Naive B cell (primary cell): Measurements from ENCODE around the gene HHATL. TPM values are rescaled to one million over a fixed set of nuclear protein-coding genes. Genes with fewer than 3 reads are reported as not detected.

Experiments used
- ATAC-seq, 2 donors: fragments of 150-1000 bp; cut with Tn5 transposase; 2 replicates each; pipeline ENCODE4 v1.10.0; 2021; ENCODE audit warnings: low read depth in 2 of 2, mild to moderate bottlenecking in 2 of 2, moderate library complexity in 2 of 2
- DNase-seq: peaks from one replicate; pipeline ENCODE4 v3.0.0; 2022
- H3K27ac Mint-ChIP-seq, 6 donors: one replicate each; pipeline ENCODE4 v1.8.0; 2020 to 2022; ENCODE audit warnings: mild to moderate bottlenecking in 6 of 6, mixed read lengths in 6 of 6, moderate library complexity in 5 of 6, inconsistent platforms in 2 of 6
- H3K27me3 Mint-ChIP-seq, 3 donors: one replicate each; pipeline ENCODE4 v1.8.0; 2021 to 2022; ENCODE audit warnings: mixed read lengths in 3 of 3, mild to moderate bottlenecking in 1 of 3
- H3K36me3 Mint-ChIP-seq, 2 donors: one replicate each; pipeline ENCODE4 v1.8.0; 2020 to 2022; ENCODE audit warnings: mixed read lengths in 2 of 2, inconsistent platforms in 1 of 2, mild to moderate bottlenecking in 1 of 2
- H3K4me1 Mint-ChIP-seq, 3 donors: one replicate each; pipeline ENCODE4 v1.8.0; 2020 to 2022; ENCODE audit warnings: mixed read lengths in 3 of 3, inconsistent platforms in 1 of 3, mild to moderate bottlenecking in 1 of 3, moderate library complexity in 1 of 3
- H3K4me3 Mint-ChIP-seq, 8 donors: one replicate each; pipeline ENCODE4 v1.8.0; 2020 to 2022; ENCODE audit warnings: mild to moderate bottlenecking in 8 of 8, mixed read lengths in 8 of 8, moderate library complexity in 8 of 8, inconsistent platforms in 2 of 8
- H3K9me3 Mint-ChIP-seq, 7 donors: one replicate each; pipeline ENCODE4 v1.8.0; 2020 to 2022; ENCODE audit warnings: mixed read lengths in 7 of 7, mild to moderate bottlenecking in 5 of 7, inconsistent platforms in 2 of 7, moderate library complexity in 1 of 7
- polyA plus RNA-seq, 6 donors: library from polyadenylated mRNA; unstranded; fragments of 300-500 nt; fragmentation: Illumina TruSeq; gene quantifications; one replicate each; pipeline ENCODE4 v1.2.3, GENCODE V29; 2021; ENCODE audit warnings: low read depth in 6 of 6

Gene HHATL
- polyA plus RNA-seq, 6 donors from 2014 or later, result not detected

- Mint-ChIP-seq H3K4me1 (peaks cover 10 to 25% (median 13%) of the 10 kb centered on the region in 3 donors), H3K27me3 (peaks cover 0 to 7% (median 0%) of the 10 kb centered on the region in 3 donors), H3K36me3 (no peaks in the 10 kb centered on the region), H3K9me3 (no peaks in the 10 kb centered on the region), H3K27ac (peak overlapping the region; percentile 71 to 92 (median 84)), H3K4me3 (peak overlapping the region; percentile 46 to 83 (median 76))
- peak; percentile 88 for ATAC-seq
- peak; percentile 59 for DNase-seq
These were observed 38.8 kb downstream of the HHATL start for GRCh38 chr3:42663581-42664437.

GRCh38 chr3:42662813-42663535, 39.6 kb downstream of the HHATL start:
- H3K27ac Mint-ChIP-seq, result peak overlapping the region in 2 of 6 donors; percentile 71 to 82
- H3K27me3 Mint-ChIP-seq, result peaks cover 0 to 7% (median 0%) of the 10 kb centered on the region in 3 donors
- no peaks in the 10 kb centered on the region for H3K9me3 Mint-ChIP-seq
- peaks cover 10 to 31% (median 13%) of the 10 kb centered on the region in 3 donors for H3K4me1 Mint-ChIP-seq
- ATAC-seq, result no peak
- no peak for DNase-seq
- peak overlapping the region in 2 of 8 donors; percentile 73 to 78 for H3K4me3 Mint-ChIP-seq
- no peaks in the 10 kb centered on the region for H3K36me3 Mint-ChIP-seq

GRCh38 chr3:42662037-42662812, 40.4 kb downstream of the HHATL start:
- H3K36me3 Mint-ChIP-seq, result no peaks in the 10 kb centered on the region
- ATAC-seq (no peak), DNase-seq (no peak)
- H3K4me1 Mint-ChIP-seq, result peaks cover 10 to 31% (median 13%) of the 10 kb centered on the region in 3 donors
- H3K27ac Mint-ChIP-seq, result no peak overlapping the region
- no peaks in the 10 kb centered on the region for H3K9me3 Mint-ChIP-seq
- H3K4me3 Mint-ChIP-seq, result peak overlapping the region in 1 of 8 donors; percentile 25
- peaks cover 0 to under 1% (median 0%) of the 10 kb centered on the region in 3 donors for H3K27me3 Mint-ChIP-seq

- Mint-ChIP-seq H3K27ac (no peak overlapping the region), H3K4me3 (peak overlapping the region in 2 of 8 donors; percentile 36 to 59), H3K4me1 (peaks cover 10 to 31% (median 13%) of the 10 kb centered on the region in 3 donors), H3K9me3 (no peaks in the 10 kb centered on the region), H3K27me3 (no peaks in the 10 kb centered on the region), H3K36me3 (no peaks in the 10 kb centered on the region)
- DNase-seq (no peak), ATAC-seq (no peak)
These were observed 41.0 kb downstream of the HHATL start for GRCh38 chr3:42661593-42662022.

- Mint-ChIP-seq H3K4me3 (peak overlapping the region in 1 of 8 donors; percentile 12), H3K27ac (peak overlapping the region in 1 of 6 donors; percentile 30), H3K36me3 (no peaks in the 10 kb centered on the region), H3K4me1 (peaks cover 10 to 31% (median 13%) of the 10 kb centered on the region in 3 donors), H3K9me3 (no peaks in the 10 kb centered on the region), H3K27me3 (no peaks in the 10 kb centered on the region)
- no peak for ATAC-seq
- DNase-seq, result no peak
These were observed 41.7 kb downstream of the HHATL start for GRCh38 chr3:42660898-42661297.

- H3K27ac Mint-ChIP-seq, result peak overlapping the region in 3 of 6 donors; percentile 46 to 82 (median 54)
- H3K27me3 Mint-ChIP-seq, result no peaks in the 10 kb centered on the region
- H3K36me3 Mint-ChIP-seq, result no peaks in the 10 kb centered on the region
- no peaks in the 10 kb centered on the region for H3K9me3 Mint-ChIP-seq
- H3K4me3 Mint-ChIP-seq, result no peak overlapping the region
- DNase-seq (no peak), ATAC-seq (no peak)
- peaks cover 10 to 31% (median 13%) of the 10 kb centered on the region in 3 donors for H3K4me1 Mint-ChIP-seq
These were observed 42.4 kb downstream of the HHATL start for GRCh38 chr3:42660131-42660715.

GRCh38 chr3:42659451-42660130, 43.0 kb downstream of the HHATL start:
- H3K4me3 Mint-ChIP-seq, result no peak overlapping the region
- H3K27me3 Mint-ChIP-seq, result no peaks in the 10 kb centered on the region
- peak overlapping the region in 2 of 6 donors; percentile 46 to 82 for H3K27ac Mint-ChIP-seq
- H3K9me3 Mint-ChIP-seq, result no peaks in the 10 kb centered on the region
- no peaks in the 10 kb centered on the region for H3K36me3 Mint-ChIP-seq
- DNase-seq (no peak), ATAC-seq (no peak)
- H3K4me1 Mint-ChIP-seq, result peaks cover 10 to 31% (median 14%) of the 10 kb centered on the region in 3 donors

- H3K9me3 Mint-ChIP-seq, result no peaks in the 10 kb centered on the region
- no peak overlapping the region for H3K4me3 Mint-ChIP-seq
- H3K27me3 Mint-ChIP-seq, result peaks cover 0 to 1% (median 0%) of the 10 kb centered on the region in 3 donors
- H3K36me3 Mint-ChIP-seq, result no peaks in the 10 kb centered on the region
- DNase-seq, result no peak
- peak overlapping the region in 1 of 6 donors; percentile 59 for H3K27ac Mint-ChIP-seq
- ATAC-seq, result no peak
- H3K4me1 Mint-ChIP-seq, result peaks cover 7 to 28% (median 11%) of the 10 kb centered on the region in 3 donors
These were observed 43.7 kb downstream of the HHATL start for GRCh38 chr3:42658771-42659390.

- H3K27ac Mint-ChIP-seq, result no peak overlapping the region
- H3K36me3 Mint-ChIP-seq, result no peaks in the 10 kb centered on the region
- DNase-seq (no peak), ATAC-seq (no peak)
- H3K9me3 Mint-ChIP-seq, result no peaks in the 10 kb centered on the region
- H3K4me1 Mint-ChIP-seq, result peaks cover 5 to 28% (median 10%) of the 10 kb centered on the region in 3 donors
- peaks cover 0 to 8% (median 3%) of the 10 kb centered on the region in 3 donors for H3K27me3 Mint-ChIP-seq
- no peak overlapping the region for H3K4me3 Mint-ChIP-seq
These were observed 44.4 kb downstream of the HHATL start for GRCh38 chr3:42658091-42658770.

- Mint-ChIP-seq H3K27me3 (peaks cover 0 to 13% (median 8%) of the 10 kb centered on the region in 3 donors), H3K9me3 (peaks cover 0 to 2% (median 0%) of the 10 kb centered on the region in 7 donors), H3K4me1 (peaks cover 10 to 29% (median 15%) of the 10 kb centered on the region in 3 donors), H3K36me3 (no peaks in the 10 kb centered on the region), H3K27ac (peak overlapping the region in 1 of 6 donors; percentile 42), H3K4me3 (no peak overlapping the region)
- ATAC-seq, result no peak
- DNase-seq, result no peak
These were observed 44.9 kb downstream of the HHATL start for GRCh38 chr3:42657675-42658074.
